Pancreas (tissue), 10 donors: ENCODE data around the gene IFNAR1. TPM values are rescaled to one million over a fixed set of nuclear protein-coding genes. Genes with fewer than 3 reads are reported as not detected.

ENCODE experiments used
- ATAC-seq, 4 donors: fragments of 200-7000 bp; cut with Tn5 transposase; one replicate each; pipeline versions ENCODE4 v1.8.0 to v1.9.1; 2020; ENCODE audit warnings: mild to moderate bottlenecking in 4 of 4, moderate library complexity in 4 of 4
- DNase-seq, 6 donors: peaks; one replicate each; pipeline ENCODE4 v3.0.0-alpha.2; 2020
- FAIRE-seq: peaks from 2 replicates; lab custom pipeline; 2012; peaks lifted over from hg19 to GRCh38; lab: Jason Lieb, UNC
- H3K27ac ChIP-seq, 4 donors: fragments of 200-600 bp; sonication (generic); 1 replicate in 3 of 4; 2 replicates in 1 of 4; pipeline versions ENCODE4 v1.5.0 to v1.8.0; 2020
- H3K27me3 ChIP-seq, 4 donors: fragments of 200-600 bp; one replicate each; pipeline ENCODE4 v1.8.0; 2021
- H3K36me3 ChIP-seq, 3 donors: fragments of 200-600 bp; sonication (generic) in 1 of 3; one replicate each; pipeline versions ENCODE4 v1.5.0 to v1.8.0; 2020 to 2021
- H3K4me1 ChIP-seq, 3 donors: fragments of 200-600 bp; one replicate each; pipeline ENCODE4 v1.8.0; 2021
- H3K4me3 ChIP-seq, 4 donors: fragments of 200-600 bp; sonication (generic) in 2 of 4; one replicate each; pipeline versions ENCODE4 v1.5.0 to v1.8.0; 2020 to 2021
- H3K9me3 ChIP-seq, 4 donors: fragments of 200-600 bp; one replicate each; pipeline ENCODE4 v1.8.0; 2021
- CTCF ChIP-seq, 4 donors: fragments of 200-600 bp; sonication (generic) in 3 of 4; IDR thresholded peaks; one replicate each; pipeline versions ENCODE4 v1.5.0 to v1.8.0; 2021; ENCODE audit warnings: antibody characterized with exemption in 4 of 4
- WGBS, 2 donors: extraction: QIAGEN DNeasy Blood & Tissue Kit; methylation state at CpG; one replicate each; pipeline ENCODE4 v1.1.7; 2013; 5-methylcytosine and 5-hydroxymethylcytosine counted together
- intact Hi-C, 3 donors: fragments of 100-400 bp; cut with DNase I; formaldehyde crosslinking; loops; one replicate each; pipeline versions ENCODE4 v1.11.1 to v1.14.2; 2022
- polyA plus RNA-seq, 2 donors: library from polyadenylated mRNA; stranded (reverse); fragments of 200-250 nt; gene quantifications; one replicate each; pipeline ENCODE4 v1.2.3, GENCODE V29; 2013
- total RNA-seq, 6 donors: library from RNA; stranded (reverse); fragmentation: NEBNext Ultra II Directional in 4 of 6; extraction: Animal tissue kit (Norgen Biotek cat#: 25700) in 4 of 6; gene quantifications; one replicate each; pipeline versions ENCODE4 v1.2.1 to v1.2.4, GENCODE V29; 2021 to 2023
- donor health status: healthy with polysubstance abuse.
- donor health status: DM: no; HTN: no; CAD: no; lungs with moderate emphysema.
- donor health status: DM: no; HTN: no; CAD: no.
- donor health status: control.
- donor health status: control.
- donor health status: Bipolar disorder and iron deficiency.
- donor health status: DM: yes; HTN: yes; CAD: no.
- donor health status: DM: no; HTN: no; CAD: no.
- donor health status: DM: no; HTN: no; CAD: no.
- donor health status: DM: yes; HTN: yes; CAD: no.

The IFNAR1 gene
- total and polyA plus RNA-seq, 8 donors = 7.5 to 48.5 (median 23.1) TPM

DNA sequence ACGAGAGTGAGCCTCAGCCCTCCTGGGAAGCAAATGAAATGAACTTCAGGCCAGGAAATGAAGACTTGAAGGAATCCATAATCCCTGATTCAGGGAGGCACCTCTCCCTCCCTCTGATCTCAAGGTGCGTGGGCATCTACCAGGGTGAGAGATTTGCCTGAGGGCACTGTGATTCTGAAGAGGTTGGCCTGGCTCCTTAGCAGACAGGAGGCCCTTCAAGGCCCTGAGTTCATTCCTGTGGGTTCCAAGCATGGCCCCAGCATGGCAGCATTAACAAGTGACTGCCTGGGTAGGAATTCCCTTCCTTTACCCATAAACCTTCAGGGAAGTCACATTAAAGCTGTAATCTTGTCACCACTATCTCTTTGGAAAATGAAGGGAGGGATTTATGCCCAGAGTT, 48.7 kb downstream of the IFNAR1 start:
- Histone ChIP-seq H3K4me1 (peaks cover 0 to 7% (median 0%) of the 10 kb centered on the region in 3 donors), H3K27me3 (peaks cover 0 to 3% (median 1%) of the 10 kb centered on the region in 4 donors), H3K36me3 (no peaks in the 10 kb centered on the region), H3K27ac (peak overlapping the region in 2 of 4 donors; percentile 45 to 54), H3K9me3 (no peaks in the 10 kb centered on the region), H3K4me3 (no peak overlapping the region)
- TF ChIP-seq CTCF (IDR thresholded peaks at IDR 0.05) = no peak
- ATAC-seq (no peak), FAIRE-seq (no peak), DNase-seq (no peak)
- 71 to 76% methylated on average over 2 of the region's 2 CpGs for WGBS, 2 donors
- intact Hi-C loops = loop anchor here in 1 of 3 donors (5.0 kb wide), 1 partner anchor 176 kb away; no protein-coding TSS in a partner anchor

DNA sequence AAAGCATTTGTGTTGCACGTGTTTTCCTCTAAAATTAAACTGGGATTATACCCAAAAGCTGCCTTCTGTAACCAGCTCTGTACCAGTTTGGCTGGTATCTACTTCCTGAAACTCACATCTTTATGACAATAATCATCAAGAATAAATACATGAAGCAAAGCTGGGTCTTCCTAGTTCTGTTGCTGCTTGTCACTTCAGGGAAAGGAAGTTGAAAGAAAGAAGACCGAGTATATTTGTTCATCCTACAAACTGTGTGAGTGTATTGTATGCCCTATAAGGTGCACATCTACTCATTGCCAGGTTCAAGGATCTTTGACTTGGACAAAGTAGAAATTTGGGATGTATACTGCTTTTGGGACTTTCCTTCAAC, 49.3 kb downstream of the IFNAR1 start:
- no peak for DNase-seq
- no peak for TF ChIP-seq CTCF (IDR thresholded peaks at IDR 0.05)
- Histone ChIP-seq H3K27ac (peak overlapping the region in 1 of 4 donors; percentile 45), H3K4me1 (peaks cover 0 to 7% (median 0%) of the 10 kb centered on the region in 3 donors), H3K9me3 (no peaks in the 10 kb centered on the region), H3K36me3 (no peaks in the 10 kb centered on the region), H3K4me3 (no peak overlapping the region), H3K27me3 (peaks cover 0 to 3% (median 1%) of the 10 kb centered on the region in 4 donors)
- 56 to 58% methylated on average over 2 of the region's 2 CpGs for WGBS, 2 donors
- intact Hi-C loops = loop anchor here in 1 of 3 donors (5.0 kb wide), 1 partner anchor 177 kb away; no protein-coding TSS in a partner anchor
- no peak for FAIRE-seq
- peak in 2 of 4 donors; percentile 62 to 64 for ATAC-seq

- intact Hi-C loops = loop anchor here in 1 of 3 donors (5.0 kb wide), 1 partner anchor 177 kb away; no protein-coding TSS in a partner anchor
- TF ChIP-seq CTCF (IDR thresholded peaks at IDR 0.05) = peak; percentile 13 to 37 (median 27)
- Histone ChIP-seq H3K36me3 (no peaks in the 10 kb centered on the region), H3K27me3 (peaks cover 0 to 3% (median 1%) of the 10 kb centered on the region in 4 donors), H3K9me3 (no peaks in the 10 kb centered on the region), H3K4me3 (no peak overlapping the region), H3K27ac (peak overlapping the region in 2 of 4 donors; percentile 12 to 42), H3K4me1 (peaks cover 0 to 7% (median 0%) of the 10 kb centered on the region in 3 donors)
- WGBS, 2 donors = 11 to 17% methylated on average over 4 of the region's 4 CpGs
- FAIRE-seq = no peak
- ATAC-seq = peak in 3 of 4 donors; percentile 84 to 92 (median 88)
- peak in 2 of 6 donors; percentile 46 to 49 for DNase-seq
These were observed 49.8 kb downstream of the IFNAR1 start for GRCh38 chr21:33374450-33375096.

DNA sequence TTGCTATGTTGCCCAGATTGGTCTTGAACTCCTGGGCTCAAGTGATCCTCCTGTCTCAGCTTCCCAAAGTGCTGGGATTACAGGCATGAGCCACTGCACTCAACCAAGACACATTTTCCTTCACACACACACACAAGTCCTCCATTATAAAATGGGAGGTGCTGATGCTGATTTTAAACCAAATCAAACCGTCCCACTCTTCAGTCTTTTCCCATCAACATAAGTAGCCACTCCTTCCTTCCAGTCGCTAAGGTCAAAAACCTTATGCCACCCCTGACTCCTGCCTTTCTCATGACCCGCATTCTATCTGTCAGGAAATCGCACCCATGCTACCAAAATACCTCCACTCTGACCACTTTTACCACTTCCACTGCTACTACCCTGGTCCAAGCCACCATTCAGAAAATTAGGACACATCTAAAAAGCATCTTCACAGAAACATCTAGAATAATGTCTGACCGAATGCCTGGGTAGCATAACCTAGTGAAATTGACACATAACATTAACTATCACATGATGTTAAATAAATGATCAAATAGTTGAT, 50.4 kb downstream of the IFNAR1 start:
- WGBS, 2 donors = 57 to 71% methylated on average over 5 of the region's 5 CpGs
- no peak for TF ChIP-seq CTCF (IDR thresholded peaks at IDR 0.05)
- ATAC-seq (no peak), DNase-seq (no peak), FAIRE-seq (no peak)
- peaks cover 0 to 3% (median 1%) of the 10 kb centered on the region in 4 donors for H3K27me3 ChIP-seq
- no peak overlapping the region for H3K4me3 ChIP-seq
- no peaks in the 10 kb centered on the region for H3K36me3 ChIP-seq
- H3K9me3 ChIP-seq = no peaks in the 10 kb centered on the region
- H3K4me1 ChIP-seq = peaks cover 0 to 8% (median 0%) of the 10 kb centered on the region in 3 donors
- H3K27ac ChIP-seq = peak overlapping the region in 2 of 4 donors; percentile 12 to 42
- intact Hi-C loops = no loop called here
